ENCODE results near the gene ZPBP. TPM values are rescaled to one million over a fixed set of nuclear protein-coding genes. Genes with fewer than 3 reads are reported as not detected.

Gene ZPBP
- 10 to 100 TPM in 1 of 2 donors, not detected in 1; 13.6 TPM for total RNA-seq

- H3K36me3 ChIP-seq = no peaks in the 10 kb centered on the region
- no peaks in the 10 kb centered on the region for H3K9me3 ChIP-seq
- TF ChIP-seq POLR2AphosphoS5 (IDR thresholded peaks at IDR 0.05) = no peak
- TF ChIP-seq, protein P1, sequence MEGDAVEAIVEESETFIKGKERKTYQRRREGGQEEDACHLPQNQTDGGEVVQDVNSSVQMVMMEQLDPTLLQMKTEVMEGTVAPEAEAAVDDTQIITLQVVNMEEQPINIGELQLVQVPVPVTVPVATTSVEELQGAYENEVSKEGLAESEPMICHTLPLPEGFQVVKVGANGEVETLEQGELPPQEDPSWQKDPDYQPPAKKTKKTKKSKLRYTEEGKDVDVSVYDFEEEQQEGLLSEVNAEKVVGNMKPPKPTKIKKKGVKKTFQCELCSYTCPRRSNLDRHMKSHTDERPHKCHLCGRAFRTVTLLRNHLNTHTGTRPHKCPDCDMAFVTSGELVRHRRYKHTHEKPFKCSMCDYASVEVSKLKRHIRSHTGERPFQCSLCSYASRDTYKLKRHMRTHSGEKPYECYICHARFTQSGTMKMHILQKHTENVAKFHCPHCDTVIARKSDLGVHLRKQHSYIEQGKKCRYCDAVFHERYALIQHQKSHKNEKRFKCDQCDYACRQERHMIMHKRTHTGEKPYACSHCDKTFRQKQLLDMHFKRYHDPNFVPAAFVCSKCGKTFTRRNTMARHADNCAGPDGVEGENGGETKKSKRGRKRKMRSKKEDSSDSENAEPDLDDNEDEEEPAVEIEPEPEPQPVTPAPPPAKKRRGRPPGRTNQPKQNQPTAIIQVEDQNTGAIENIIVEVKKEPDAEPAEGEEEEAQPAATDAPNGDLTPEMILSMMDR (IDR thresholded peaks at IDR 0.05) = peak; percentile 23 to 77 (median 72)
- H3K27me3 ChIP-seq (replicated peaks; ENCODE audit: insufficient read depth) = no peaks in the 10 kb centered on the region
- H3K27ac ChIP-seq = no peak within 1 kb of the TSS
- H3K4me3 ChIP-seq = peak within 1 kb of the TSS; percentile 32 to 41
- WGBS = 15% methylated on average over 53 of the region's 53 CpGs
- DNase-seq (ENCODE audit: low spot score) = peak; percentile 26
- no peaks in the 10 kb centered on the region for H3K4me1 ChIP-seq (replicated peaks)
- intact Hi-C loops (cut with DNase I) = loop anchor here (5.0 kb wide), 1 partner anchor 1069 kb away; no protein-coding TSS in a partner anchor
These were observed at the start of gene ZPBP for GRCh38 chr7:50092579-50093491. Gene ZPBP (minus strand): TSS chr7:50093246. CDS start chr7:50093194, 52 bp downstream.

DNA sequence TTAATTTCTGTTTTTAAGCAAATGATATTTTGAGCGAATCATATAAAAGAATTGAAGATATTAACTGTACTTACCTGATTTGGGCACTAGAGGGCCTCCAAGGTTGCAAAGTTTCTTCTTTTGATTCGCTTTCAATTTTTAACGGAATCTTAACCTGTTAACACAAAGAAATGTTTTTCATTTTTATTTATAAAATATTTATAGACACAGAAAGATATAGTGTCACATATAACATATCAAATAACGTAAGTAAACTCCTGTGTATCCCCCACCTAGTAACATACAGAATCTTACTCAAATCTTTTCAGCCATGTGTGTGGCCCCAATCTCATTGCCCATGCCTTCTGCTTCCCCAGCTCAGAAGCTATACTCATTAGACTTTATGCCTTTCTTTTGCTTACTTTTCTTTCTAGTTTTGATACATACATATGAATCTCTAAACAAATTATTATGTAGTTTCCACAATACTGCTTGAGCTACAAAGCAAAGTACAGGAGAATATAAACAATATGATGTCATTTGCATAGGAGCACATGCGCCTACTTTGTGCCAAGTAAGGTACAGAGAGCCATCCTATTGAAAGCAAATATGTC, 49.5 kb upstream of the ZPBP start:
- WGBS = 29% methylated on average over 5 of the region's 5 CpGs
- H3K4me3 ChIP-seq = no peak overlapping the region
- H3K4me1 ChIP-seq (replicated peaks) = no peaks in the 10 kb centered on the region
- TF ChIP-seq, protein P1 (IDR thresholded peaks at IDR 0.05) = peak; percentile 20 to 71 (median 62)
- TF ChIP-seq POLR2AphosphoS5 (IDR thresholded peaks at IDR 0.05) = no peak
- intact Hi-C loops (cut with DNase I) = loop anchor here (2.0 to 10.0 kb wide), 2 partner anchors 272 to 1020 kb away; no protein-coding TSS in a partner anchor
- no peaks in the 10 kb centered on the region for H3K27me3 ChIP-seq (replicated peaks; ENCODE audit: insufficient read depth)
- H3K36me3 ChIP-seq = no peaks in the 10 kb centered on the region
- DNase-seq (ENCODE audit: low spot score) = no peak
- no peaks in the 10 kb centered on the region for H3K9me3 ChIP-seq
- H3K27ac ChIP-seq = no peak overlapping the region

DNA sequence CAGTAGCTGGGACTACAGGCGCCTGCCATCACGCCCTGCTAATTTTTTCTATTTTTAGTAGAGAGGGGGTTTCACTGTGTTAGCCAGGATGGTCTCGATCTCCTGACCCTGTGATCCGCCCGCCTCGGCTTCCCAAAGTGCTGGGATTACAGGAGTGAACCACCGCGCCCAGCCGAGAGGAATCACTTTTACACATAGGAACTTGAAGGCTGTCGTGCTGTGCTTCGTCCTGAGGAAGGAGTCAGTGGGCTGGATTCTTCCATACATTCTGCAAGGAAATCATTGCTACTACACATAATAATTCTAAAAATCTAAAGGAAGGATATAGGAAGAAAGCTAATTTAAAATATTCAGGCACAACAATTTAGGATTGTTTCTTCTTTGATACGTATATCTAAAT, 48.8 kb upstream of the ZPBP start:
- H3K4me1 ChIP-seq (replicated peaks) = no peaks in the 10 kb centered on the region
- WGBS = 67% methylated on average over 12 of the region's 12 CpGs
- intact Hi-C loops (cut with DNase I) = loop anchor here (2.0 to 10.0 kb wide), 2 partner anchors 273 to 1021 kb away; no protein-coding TSS in a partner anchor
- no peak overlapping the region for H3K27ac ChIP-seq
- H3K9me3 ChIP-seq = no peaks in the 10 kb centered on the region
- no peak overlapping the region for H3K4me3 ChIP-seq
- H3K27me3 ChIP-seq (replicated peaks; ENCODE audit: insufficient read depth) = no peaks in the 10 kb centered on the region
- TF ChIP-seq POLR2A (IDR thresholded peaks at IDR 0.05) = no peak
- TF ChIP-seq, protein P1 (IDR thresholded peaks at IDR 0.05) = no peak
- TF ChIP-seq POLR2AphosphoS5 (IDR thresholded peaks at IDR 0.05) = no peak
- no peak for DNase-seq (ENCODE audit: low spot score)
- no peaks in the 10 kb centered on the region for H3K36me3 ChIP-seq

DNA sequence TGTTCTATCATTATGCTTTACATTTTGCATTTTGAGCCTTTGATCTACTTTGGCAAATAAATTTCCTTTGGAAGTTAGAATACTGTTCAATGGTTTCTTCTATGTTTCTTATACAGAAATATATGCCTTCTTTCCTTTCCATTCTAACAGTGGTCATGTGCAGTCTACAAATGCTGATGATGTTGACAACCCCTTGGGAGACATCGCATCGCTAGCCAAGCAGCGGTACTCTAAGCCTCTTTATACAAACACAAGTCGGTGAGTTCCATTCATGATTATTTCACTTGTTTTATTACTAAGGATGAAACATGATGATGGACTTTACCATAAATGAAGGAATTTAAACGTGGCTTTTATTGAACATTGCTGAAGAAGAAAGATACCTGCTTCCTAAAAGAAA, 48.1 kb upstream of the ZPBP start:
- WGBS = 46% methylated on average over 5 of the region's 5 CpGs
- TF ChIP-seq POLR2A (IDR thresholded peaks at IDR 0.05) (no peak), POLR2AphosphoS5 (IDR thresholded peaks at IDR 0.05) (no peak)
- TF ChIP-seq, protein P1 (IDR thresholded peaks at IDR 0.05) = no peak
- Histone ChIP-seq H3K36me3 (no peaks in the 10 kb centered on the region), H3K4me3 (no peak overlapping the region), H3K4me1 (replicated peaks) (no peaks in the 10 kb centered on the region), H3K27ac (no peak overlapping the region), H3K27me3 (replicated peaks; ENCODE audit: insufficient read depth) (no peaks in the 10 kb centered on the region), H3K9me3 (no peaks in the 10 kb centered on the region)
- intact Hi-C loops (cut with DNase I) = loop anchor here (10.0 kb wide), 1 partner anchor 274 kb away; no protein-coding TSS in a partner anchor
- DNase-seq (ENCODE audit: low spot score) = no peak

Measured in prostate gland (tissue), 2 donors.